ACHN (cell line): ENCODE results near the gene PCIF1.
A peak's percentile ranks its signal among the peaks of the same experiment; 100 is the strongest.
"Not testable (repeated sequence)": the region's sequence is repeated elsewhere in the genome, so short reads cannot be mapped to it uniquely, and the experiment has no call there.

Source experiments
- DNase-seq: peaks from one replicate; pipeline ENCODE4 v3.0.0-alpha.2; 2015
- in situ Hi-C: cut with HindIII; loops from 2 replicates; pipeline ENCODE4 v1.10.0; 2017; ENCODE audit warnings: low sequenced_read_pairs, low pct_ligation_motif_present, low pct_unique_long_range_greater_than_20kb

The PCIF1 gene

DNA sequence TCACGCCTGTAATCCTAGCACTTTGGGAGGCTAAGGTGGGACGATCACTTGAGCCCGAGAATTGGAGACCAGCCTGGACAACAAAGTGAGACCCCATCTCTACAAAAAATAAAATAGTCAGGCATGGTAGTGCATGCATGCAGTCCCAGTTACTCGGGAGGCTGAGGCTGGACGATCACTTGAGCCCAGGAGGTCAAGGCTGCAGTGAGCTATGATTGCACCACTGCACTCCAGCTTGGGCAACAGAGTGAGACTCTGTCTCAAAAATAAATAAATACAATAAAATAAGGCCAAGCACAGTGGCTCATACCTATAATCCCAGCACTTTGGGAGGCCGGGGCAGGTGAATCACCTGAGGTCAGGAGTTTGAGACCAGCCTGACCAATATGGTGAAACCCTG lies 33.2 kb upstream of the PCIF1 start:
- DNase-seq, in situ Hi-C loops: not testable (repeated sequence)

DNA sequence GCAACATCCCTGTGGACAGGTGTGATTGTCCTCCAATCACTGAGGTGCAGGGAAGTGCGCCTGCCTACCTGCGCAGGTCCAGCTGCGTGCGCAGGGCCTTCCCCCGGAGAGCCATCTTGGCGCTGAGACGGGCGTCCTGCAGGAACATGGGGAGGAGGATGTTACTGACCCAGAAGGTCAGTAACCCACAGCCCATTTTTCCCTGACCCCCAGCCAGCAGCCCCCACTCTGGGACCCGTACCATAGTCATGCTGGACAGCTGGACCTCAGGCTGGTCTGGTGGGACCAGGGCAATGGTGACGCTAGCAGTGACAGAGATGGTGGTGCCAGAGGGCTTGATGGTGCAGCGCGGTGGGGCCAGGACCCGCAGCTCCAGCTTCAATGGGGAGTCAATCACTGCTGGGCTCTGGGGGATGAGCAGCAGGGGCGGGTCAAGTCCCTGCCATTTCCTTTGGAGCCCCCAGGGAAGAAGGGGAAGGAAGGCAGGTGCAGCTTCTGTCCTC lies 32.2 kb upstream of the PCIF1 start:
- no peak for DNase-seq
- in situ Hi-C loops: no loop called here

DNA sequence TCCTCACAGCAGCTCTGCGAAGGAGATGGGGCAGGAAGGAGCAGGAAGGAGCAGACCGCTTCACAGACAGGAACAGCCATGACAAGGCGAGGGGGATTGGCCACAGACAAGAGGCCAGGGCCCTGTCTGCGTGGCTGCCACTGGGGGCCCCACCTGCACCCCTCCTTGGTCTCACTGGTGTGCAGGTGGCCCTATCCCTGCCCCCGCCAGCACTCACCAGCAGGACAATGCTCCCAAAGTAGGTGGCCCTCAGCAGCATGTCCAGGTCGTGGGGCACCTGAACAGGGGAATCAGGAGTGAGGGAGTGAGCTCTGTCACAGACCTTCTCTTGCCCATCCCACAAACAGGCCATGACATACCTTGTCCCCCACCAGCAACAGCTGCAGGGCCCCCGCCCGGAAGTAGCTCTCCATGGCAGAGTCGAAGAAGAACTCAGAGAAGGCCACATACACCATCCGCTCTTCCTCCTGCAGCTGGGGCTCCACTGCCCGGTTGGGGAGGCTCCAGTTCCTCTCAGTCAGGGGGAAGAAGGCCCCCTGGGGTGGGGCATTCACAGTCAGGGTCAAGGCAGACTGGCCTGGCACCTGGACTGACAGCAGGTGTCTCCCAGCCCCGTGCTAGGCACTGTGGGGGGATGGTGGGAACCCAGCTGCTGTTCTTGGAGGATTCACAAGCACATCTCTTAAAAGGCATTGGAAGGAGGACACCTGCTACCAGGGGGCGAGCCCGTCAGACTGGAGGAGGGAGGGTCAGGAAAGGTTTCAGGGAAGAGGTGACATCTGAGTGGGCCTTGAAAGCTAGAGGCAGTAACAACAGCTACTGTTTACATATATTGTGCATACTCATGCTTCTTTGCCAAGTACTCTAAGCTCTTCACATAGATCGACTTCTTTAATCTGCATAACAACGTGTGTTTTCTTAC lies 29.6 kb upstream of the PCIF1 start:
- DNase-seq: no peak
- in situ Hi-C loops: no loop called here

DNA sequence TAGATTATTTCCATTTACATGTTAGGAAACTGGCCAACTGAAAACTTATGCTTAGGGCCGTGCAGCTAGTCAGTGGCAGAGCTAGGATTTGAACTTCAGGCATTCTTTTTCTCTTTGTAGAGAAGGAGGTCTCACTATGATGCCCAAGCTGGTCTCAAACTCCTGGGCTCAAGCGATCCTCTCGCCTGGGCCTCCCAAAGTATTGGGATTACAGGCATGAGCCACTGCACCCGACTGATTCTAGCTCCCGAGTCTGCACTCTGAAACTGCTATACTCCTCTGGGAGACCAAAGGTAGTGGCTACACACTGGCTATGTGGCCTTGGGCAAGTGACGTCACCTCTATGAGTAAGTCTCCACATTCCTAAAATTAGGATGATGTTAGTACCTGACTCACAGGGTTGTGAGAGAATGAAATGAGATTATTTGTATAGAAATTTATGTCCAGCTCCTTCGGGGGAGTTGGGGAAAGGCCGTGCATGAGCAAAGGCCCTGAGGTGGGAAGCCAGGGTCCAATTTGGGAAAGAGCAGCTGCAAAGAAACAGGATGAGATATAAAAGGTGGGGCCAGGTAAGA lies 28.9 kb upstream of the PCIF1 start:
- in situ Hi-C loops: no loop called here
- DNase-seq: peak; percentile 15

DNA sequence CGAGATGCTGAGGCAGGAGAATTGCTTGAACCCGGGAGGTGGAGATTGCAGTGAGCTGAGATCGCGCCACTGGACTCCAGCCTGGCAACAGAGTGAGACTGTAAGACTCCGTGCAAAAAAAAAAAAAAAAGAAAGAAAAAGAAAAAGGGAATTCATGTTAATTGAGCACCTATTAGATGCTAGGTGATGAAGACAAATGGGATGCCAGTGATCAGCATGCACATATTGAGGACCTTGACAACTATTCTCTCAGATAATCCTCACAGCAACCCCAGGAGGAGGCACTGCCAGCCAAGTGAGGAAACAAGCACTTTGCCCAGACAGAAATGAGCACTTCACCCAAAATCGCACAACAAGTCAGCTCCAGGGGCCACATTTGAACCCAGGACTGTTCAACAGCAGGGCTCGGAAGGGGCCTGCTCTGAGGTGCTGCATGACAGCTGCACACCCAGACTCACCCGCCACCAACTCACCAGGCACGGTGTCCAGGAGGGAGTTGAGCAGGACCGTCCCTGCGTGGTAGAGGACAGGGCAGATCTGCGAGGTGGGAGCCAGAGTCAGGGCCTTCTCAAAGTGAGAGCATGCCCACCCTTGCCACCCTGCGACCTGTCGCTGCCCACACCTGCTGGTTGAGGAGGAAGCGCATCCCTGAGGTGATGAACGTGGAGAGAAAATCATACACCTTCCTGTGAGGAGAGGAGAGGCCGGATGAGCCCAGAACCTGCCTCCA lies 27.1 kb upstream of the PCIF1 start:
- in situ Hi-C loops: no loop called here
- DNase-seq: no peak

DNA sequence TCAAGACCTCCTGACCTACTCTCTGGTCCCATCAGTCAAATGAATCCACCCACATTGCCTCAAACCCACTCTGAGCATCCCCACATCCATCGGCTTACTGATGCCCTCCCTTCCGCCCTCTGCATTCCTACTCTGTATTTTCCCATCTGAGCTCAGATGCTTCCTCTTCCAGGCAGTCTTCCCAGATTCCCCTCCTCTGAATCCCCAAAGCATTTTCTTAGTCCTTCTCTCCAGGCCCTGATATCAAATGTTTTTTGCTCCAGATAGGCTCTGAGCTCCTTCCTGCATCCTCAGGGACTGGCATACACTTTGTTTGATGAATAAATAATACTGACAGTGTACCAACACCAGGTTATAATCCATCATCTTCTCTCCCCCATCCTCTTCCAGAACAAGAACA lies 26.4 kb upstream of the PCIF1 start:
- in situ Hi-C loops: no loop called here
- DNase-seq: no peak

DNA sequence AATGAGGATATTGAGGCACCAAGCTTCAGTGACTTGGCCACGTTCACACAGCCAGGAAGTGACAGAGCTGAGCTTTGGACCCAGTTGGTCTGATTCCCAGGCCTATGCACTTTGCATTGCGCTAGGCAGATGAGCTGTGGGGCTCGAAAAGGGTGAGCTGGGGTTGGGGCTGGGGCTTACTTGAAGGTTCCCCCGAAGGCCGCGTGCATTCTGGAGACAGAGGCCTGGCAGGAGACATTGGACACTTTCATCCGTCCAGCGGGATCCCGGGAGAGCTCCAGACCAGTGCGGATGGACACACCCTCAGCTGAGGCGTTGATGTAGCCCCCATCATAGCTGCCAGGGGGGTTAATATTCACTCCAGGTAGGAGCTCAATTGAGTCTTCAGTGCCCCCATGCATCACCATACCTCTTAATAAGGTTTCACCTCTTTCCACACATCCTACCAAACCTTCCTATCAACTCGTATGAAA lies 25.1 kb upstream of the PCIF1 start:
- no peak for DNase-seq
- in situ Hi-C loops: no loop called here

DNA sequence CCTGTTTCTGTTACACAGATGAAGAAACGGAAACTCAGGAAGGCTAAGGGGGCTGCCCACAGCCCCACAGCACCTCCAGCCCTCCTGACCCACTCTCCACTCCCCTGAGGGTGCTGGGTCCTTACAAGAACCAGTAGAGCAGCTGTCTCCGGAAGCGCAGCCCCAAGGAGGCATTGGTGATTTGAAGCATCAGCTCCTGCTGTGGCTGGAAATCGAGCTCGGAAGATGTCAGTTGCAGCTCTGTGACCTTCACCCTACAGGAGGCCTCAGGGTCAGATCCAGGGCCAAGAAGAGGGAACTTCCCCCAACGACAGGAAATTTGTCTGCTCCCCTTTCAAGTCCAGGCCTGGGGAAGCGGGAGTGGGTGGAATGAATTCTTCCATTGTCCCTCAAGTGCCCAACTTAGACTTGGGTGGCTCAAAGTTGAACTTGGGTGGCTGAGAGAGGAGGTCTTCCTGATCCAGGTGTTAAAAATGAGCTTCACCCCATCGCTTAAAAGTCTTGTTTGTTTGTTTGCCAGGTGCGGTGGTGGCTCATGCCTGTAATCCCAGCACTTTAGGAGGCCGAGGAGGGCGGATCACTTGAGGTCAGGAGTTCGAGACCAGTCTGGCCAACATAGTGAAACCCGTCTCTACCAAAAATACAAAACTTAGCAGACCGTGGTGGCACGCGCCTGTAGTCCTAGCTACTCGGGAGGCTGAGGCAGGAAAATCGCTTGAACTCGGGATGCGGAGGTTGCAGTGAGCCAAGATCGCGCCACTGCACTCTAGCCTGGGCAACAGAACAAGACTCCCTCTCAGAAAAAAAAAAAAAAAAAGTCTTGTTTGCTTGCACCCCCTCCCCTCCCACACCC lies 24.4 kb upstream of the PCIF1 start:
- DNase-seq: no peak
- in situ Hi-C loops: no loop called here

DNA sequence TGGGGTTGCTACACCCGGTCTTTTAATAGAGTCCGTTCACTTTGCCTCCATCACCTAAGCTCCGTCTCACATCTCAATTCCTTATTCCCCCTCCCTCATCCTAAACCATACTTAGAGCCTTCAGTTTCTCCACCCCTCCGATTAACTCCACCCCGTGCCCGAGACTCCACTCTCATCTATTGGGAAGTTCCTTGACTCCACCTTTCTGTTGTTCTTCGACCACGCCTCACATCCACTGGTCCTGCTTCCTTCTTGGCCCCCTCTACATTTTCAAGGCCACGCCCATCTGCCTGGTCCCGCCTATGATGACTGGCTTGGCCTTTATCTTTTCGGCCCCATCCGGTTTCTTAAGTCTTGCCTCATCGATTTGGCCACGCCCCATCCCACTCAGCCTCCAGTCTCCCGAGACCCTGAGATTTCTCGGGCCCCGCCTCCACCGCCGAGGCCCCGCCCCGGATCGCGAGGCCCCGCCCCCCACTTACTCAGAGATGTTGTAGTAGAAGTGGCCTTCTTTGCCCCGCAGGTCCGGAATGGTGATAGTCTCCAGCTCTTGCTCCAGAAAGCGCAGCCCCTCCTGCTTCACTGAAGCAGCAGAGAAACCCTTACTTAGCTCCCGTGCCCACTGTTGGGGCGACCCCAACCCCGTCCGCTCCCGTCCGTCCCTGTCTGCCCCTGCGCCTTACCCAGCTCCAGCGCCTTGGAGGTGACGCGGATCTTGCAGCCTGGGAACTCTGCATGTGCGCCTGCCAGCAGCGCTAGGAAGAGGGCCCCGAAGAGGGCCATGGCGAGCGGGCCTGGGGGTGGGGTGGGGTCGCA lies 23.6 kb upstream of the PCIF1 start:
- in situ Hi-C loops: no loop called here
- peak; percentile 99 for DNase-seq

DNA sequence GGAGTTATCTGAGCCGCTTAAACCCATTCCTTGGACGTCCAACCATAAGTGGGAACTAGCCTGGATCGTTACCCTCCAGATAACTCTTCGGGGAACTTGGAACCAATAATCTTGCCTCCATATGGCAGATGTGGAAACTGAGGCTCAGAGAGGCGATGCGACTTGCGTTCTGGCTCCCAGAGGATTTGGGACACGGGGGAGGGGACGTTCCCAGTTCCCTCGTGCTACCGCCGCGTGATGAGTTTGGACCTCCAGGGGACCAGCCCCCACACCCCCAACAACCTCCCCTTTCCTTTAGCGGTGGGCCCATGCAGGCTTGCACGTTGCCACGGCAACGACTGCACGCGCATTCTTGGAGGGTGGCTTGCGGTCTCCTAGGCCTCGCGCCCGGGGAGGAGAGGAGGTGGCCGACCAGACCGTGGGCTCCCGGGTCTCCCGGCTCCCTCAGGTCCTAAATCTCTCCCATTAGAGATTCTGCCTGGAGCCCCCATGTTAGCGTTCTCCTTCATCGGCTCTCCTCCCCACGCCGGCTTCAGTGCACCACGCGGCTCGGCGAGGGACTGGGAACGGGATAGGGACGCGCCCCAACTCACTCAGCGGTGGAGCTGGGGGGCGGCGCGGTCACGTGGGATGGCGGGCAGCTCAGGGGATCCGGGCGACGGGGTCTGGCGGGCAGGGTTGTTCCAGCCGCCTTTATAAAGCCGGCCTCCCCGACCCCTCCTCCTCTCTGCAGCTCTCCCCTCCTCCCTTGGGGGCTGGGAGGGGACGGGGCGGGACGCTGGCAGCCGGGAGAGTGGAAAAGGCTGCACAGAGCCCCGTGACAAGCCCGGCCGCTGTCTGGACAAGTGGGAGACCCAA lies 22.8 kb upstream of the PCIF1 start, which contains the start of gene PLTP:
Gene PLTP, minus strand, starts transcription at position 670 of the 858 bp plus-strand sequence. CDS start 703 bp downstream, outside the sequence.
- DNase-seq: peak; percentile 68
- in situ Hi-C loops: no loop called here

DNA sequence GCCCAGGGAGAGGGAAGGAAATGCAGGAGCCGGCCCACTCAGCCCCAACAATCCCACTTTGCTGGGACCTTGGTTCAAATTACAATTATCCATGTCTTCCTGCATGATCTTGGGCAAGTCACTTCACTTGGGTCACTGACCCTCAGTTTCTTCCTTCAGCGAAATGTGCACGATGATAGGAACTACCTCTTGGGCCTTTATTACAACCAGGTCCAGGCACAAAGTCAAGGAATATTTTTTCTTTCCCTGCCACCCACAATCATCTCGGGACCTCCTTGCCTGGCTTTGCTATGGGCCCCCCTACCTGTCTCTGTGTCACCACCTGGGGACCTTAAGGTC lies 22.2 kb upstream of the PCIF1 start:
- in situ Hi-C loops: no loop called here
- no peak for DNase-seq

DNA sequence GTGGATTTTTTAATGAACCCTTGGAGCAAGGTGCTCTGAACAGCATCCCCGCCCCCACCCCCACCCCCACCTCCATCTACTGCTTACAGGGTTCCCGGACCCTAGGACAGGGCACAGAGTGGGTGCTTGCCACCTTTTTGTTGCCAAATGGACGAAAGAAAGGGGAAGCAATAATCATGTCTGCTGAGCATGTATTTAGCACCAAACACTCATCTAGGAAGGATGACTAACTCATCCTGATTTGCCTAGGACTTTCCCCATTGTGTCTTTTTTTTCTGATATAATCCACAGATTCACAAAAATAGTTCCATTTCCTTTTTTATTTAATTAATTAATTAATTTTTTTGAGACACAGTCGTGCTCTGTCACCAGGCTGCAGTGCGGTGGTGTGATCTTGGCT lies 21.4 kb upstream of the PCIF1 start:
- no peak for DNase-seq
- in situ Hi-C loops: no loop called here

DNA sequence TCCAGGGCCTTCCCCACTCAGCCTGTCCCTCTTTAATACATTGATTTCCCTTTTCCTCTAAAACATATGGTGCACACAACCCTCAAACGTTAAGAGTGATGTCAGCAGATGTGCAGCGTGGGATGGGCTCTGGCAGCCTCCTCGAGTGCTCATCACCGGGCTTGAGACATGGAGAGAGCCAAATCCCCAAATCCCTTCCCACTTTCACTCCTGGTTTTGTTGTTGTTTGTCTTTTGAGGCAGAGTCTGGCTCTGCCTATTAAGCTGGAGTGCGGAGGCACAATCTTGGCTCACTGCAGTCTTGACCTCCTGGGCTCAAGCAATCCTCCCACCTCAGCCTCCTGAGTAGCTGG lies 16.7 kb upstream of the PCIF1 start:
- in situ Hi-C loops: no loop called here
- no peak for DNase-seq

DNA sequence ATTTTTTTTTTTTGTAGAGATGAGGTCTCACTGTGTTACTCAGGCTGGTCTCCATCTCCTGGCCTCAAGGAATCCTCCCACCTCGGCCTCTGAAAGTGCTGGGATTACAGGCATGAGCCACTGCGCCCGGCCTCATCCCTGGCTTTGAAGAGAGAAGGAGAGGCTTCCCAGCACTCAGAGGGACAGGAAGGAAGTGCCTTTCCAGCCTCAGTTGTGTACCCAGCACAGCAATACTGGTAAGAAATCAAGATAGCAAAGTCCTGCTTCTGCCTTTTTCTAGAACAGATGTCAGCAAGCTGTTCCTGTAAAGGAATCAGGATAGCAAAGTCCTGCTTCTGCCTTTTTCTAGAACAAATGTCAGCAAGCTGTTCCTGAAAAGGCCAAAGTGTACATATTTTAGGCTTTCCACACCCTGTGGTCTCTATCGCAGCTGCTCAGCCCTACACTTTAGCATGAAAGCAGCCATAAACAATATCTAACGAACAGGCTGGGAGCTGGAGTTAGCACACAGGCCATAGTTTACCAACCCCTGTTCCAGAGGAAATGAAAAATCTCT lies 16.2 kb upstream of the PCIF1 start:
- in situ Hi-C loops: no loop called here
- DNase-seq: no peak

DNA sequence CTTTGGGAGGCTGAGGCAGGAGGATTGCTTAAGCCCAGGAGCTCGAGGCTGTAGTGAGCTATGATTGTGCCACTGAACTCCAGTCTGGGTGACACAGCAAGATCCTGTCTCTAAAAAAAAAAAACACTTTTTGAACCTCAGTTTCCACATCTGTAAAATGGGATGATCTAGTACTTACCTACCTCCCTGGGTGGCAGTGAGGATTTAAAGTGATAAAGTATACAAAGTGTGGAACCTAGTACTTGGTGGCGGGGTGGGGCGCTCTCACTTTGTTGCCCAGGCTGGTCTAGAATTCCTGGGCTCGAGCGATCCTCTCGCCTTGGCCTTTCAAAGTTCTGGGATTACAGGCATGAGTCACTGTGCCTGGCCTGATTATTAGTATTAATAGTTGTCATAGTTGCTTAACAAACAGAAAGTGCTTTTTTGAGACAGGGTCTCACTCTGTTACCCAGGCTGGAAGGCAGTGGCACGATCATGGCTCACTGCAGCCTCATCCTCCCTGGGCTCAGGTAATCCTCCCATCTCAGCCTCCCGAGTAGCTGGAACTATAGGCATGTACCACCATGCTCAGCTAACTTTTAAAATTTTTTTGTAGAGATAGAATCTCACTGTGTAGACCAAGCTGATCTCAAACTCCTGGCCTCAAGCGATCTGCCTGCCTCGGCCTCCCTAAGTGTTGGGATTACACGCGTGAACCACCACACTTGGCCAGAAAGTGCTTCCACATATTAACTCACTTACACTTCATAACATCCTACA lies 15.5 kb upstream of the PCIF1 start:
- in situ Hi-C loops: no loop called here

More for the DNA sequence above, 15.5 kb upstream of the PCIF1 start:
- no peak for DNase-seq
